ENCODE measurements around the gene FCMR.

- TF ChIP-seq CTCF (IDR thresholded peaks at IDR 0.05) (no peak), POLR2A (IDR thresholded peaks at IDR 0.05) (no peak)
Observed at GRCh38 chr1:206899717-206900116, 22.0 kb downstream of the FCMR start.

Measured in ovary (tissue), 3 donors.